Measurements from ENCODE around the gene RNF175. TPM values are rescaled to one million over a fixed set of nuclear protein-coding genes. Genes with fewer than 3 reads are reported as not detected.

Gene RNF175
- total RNA-seq, 1 donor from 2014 or later: 2.3 TPM

- TF ChIP-seq, protein P1, sequence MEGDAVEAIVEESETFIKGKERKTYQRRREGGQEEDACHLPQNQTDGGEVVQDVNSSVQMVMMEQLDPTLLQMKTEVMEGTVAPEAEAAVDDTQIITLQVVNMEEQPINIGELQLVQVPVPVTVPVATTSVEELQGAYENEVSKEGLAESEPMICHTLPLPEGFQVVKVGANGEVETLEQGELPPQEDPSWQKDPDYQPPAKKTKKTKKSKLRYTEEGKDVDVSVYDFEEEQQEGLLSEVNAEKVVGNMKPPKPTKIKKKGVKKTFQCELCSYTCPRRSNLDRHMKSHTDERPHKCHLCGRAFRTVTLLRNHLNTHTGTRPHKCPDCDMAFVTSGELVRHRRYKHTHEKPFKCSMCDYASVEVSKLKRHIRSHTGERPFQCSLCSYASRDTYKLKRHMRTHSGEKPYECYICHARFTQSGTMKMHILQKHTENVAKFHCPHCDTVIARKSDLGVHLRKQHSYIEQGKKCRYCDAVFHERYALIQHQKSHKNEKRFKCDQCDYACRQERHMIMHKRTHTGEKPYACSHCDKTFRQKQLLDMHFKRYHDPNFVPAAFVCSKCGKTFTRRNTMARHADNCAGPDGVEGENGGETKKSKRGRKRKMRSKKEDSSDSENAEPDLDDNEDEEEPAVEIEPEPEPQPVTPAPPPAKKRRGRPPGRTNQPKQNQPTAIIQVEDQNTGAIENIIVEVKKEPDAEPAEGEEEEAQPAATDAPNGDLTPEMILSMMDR (conservative IDR thresholded peaks at IDR 0.05; ENCODE audit: low read depth, low read length): no peak
- no peak overlapping the region for H3K4me3 ChIP-seq (ENCODE audit: low read depth, low read length)
- no peak for DNase-seq (ENCODE audit: low read depth)
These were observed 6.1 kb upstream of the RNF175 start for GRCh38 chr4:153765894-153766293.

DNA sequence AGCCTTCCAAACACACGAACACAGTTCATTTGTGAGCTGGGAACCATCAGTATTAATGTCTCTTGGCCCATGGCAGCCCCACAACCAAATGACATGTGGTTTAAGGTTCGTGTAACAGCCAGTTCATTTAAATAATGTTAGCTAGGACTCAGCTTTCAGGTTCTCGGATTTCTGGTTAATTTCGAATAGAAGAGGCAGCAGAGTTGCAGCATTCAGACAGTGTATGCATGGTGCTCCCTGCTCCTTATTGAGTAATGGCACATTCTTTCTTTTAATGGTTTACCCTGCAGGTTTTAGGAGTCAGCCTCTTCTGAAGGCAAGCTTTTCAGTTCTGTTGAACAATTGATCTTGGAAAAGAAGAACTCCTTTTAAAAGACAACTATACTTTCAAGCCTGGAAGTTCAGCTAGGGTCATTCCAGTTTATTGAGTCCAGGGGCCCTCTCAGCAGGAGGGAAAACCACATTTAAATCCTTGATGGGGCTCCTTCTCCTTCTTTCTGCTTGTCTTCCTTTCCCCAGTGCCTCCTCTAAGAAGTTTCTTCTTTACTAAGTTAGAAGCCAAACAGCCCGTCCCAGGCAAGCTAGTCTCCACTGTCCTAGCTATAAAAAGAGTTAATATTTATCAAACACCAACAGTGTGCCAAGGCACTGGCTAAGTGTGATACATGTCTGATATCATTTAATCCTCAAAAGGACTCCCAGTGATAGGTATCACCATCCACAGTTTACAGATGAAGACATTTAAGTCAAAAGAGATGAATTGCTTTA, 5.0 kb upstream of the RNF175 start:
- TF ChIP-seq, protein P1 (conservative IDR thresholded peaks at IDR 0.05; ENCODE audit: low read depth, low read length): no peak
- no peak overlapping the region for H3K4me3 ChIP-seq (ENCODE audit: low read depth, low read length)
- DNase-seq (ENCODE audit: low read depth): peak; percentile 48

DNA sequence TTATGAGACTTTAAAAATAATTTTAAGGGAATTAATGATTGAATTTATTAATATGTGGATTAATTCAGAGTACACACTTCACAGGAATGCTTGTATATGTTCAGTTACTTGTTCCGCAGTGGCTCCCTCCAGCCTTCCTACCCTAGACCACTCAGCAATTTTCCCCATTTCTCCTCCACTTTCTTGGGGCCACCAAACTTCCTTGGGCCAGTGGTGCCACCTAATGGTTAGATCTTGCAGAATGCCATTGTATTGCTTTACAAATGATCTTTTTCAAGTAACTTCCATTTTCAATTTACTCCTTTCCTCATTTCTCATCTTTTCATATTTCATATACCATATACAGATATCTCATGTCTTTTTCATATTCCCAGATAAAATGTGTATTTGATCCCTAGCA, 3.6 kb upstream of the RNF175 start:
- TF ChIP-seq, protein P1 (conservative IDR thresholded peaks at IDR 0.05; ENCODE audit: low read depth, low read length): peak; percentile 56
- no peak for DNase-seq (ENCODE audit: low read depth)
- no peak overlapping the region for H3K4me3 ChIP-seq (ENCODE audit: low read depth, low read length)

DNA sequence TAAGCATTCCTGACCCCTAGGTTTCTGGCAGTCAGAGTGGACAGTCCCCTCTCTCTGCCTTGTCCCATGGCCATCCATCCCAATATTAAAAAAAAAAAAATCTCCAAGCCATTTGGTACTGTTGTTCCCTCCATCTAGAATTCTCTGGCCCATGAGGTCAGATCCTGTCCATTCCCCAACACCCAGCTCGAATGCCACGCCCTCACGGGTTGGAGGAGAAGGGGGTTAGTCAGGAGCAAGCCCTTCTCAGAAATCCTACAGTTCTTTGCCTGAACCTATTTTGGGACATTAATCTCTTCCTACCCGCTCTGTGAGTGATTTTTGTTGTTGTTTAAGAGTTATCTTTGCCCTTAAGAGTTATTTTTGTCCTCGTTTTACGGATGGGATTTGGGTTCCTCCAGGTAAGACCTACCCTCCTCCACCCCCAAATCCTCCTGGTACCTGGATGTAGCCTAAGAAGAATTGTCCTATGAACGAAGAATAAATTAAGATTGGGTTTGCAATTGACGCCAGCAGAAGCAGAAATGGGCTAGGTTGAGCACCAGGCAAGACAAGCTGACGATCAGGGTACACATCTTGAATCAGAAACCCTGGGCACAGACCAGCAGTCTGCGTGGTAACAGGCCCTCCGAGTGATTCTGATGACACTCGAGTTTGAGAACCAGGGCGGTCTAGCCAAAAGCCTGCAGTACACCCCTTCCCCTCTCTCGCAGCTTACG, 977 bp downstream of the RNF175 start:
- TF ChIP-seq, protein P1 (conservative IDR thresholded peaks at IDR 0.05; ENCODE audit: low read depth, low read length): no peak
- no peak for DNase-seq (ENCODE audit: low read depth)
- peak overlapping the region; percentile 49 for H3K4me3 ChIP-seq (ENCODE audit: low read depth, low read length)

- TF ChIP-seq, protein P1 (conservative IDR thresholded peaks at IDR 0.05; ENCODE audit: low read depth, low read length): no peak
- H3K4me3 ChIP-seq (ENCODE audit: low read depth, low read length): no peak overlapping the region
- no peak for DNase-seq (ENCODE audit: low read depth)
These were observed 1.7 kb downstream of the RNF175 start for GRCh38 chr4:153758136-153758535.

DNA sequence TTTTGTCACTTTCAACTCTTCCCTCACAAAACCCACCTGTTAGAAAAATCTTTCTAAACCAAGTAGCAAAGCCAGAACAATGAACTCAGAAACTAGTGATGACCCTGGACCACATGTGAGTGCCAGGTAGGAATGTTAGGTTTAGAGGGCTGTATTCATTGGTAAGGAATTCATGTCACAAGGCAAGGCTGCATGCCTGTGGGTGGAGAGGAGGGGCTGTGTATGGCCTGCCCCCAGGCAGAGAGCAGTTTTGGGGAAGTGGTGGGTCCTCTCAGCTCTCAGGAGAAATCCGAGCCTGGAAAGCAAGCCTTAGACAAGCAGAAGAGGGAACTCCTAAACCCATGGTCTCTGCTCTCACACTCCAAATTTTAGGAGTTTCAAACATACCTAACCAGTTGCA, 2.4 kb downstream of the RNF175 start:
- no peak overlapping the region for H3K4me3 ChIP-seq (ENCODE audit: low read depth, low read length)
- no peak for DNase-seq (ENCODE audit: low read depth)
- TF ChIP-seq, protein P1 (conservative IDR thresholded peaks at IDR 0.05; ENCODE audit: low read depth, low read length): no peak
